Keratinocyte (primary cell): ENCODE measurements around the gene AATF. TPM values are rescaled to one million over a fixed set of nuclear protein-coding genes. Genes with fewer than 3 reads are reported as not detected.

Source experiments
- DNase-seq: peaks from one replicate; pipeline ENCODE4 v3.0.0-alpha.2; 2011; ENCODE audit warnings: low read depth, missing footprints, low spot score
- FAIRE-seq: peaks from 2 replicates; lab custom pipeline; 2011; peaks lifted over from hg19 to GRCh38; lab: Jason Lieb, UNC
- H2AFZ ChIP-seq: 2 replicates; pipeline ENCODE4 v1.6.0; 2012; ENCODE audit warnings: low read length, control low read depth, inconsistent platforms; ENCODE audit not compliant: control insufficient read depth
- H3K27ac ChIP-seq: 2 replicates; pipeline ENCODE4 v1.5.1; 2011; ENCODE audit warnings: low read length; ENCODE audit not compliant: control insufficient read depth, insufficient read depth
- H3K27me3 ChIP-seq: 3 replicates; pipeline ENCODE4 v1.6.0; 2011; ENCODE audit warnings: low read length; ENCODE audit not compliant: control insufficient read depth, insufficient read depth; ENCODE audit errors: extremely low read depth
- H3K36me3 ChIP-seq, 2 experiments: 2 replicates in 1 of 2; 3 replicates in 1 of 2; pipeline ENCODE4 v1.5.1; 2011; ENCODE audit warnings: low read length in 2 of 2, mild to moderate bottlenecking in 1 of 2; ENCODE audit not compliant: control insufficient read depth in 2 of 2, insufficient read depth in 2 of 2; ENCODE audit errors: extremely low read depth in 1 of 2
- H3K4me1 ChIP-seq: 3 replicates; pipeline ENCODE4 v1.5.1; 2011; ENCODE audit warnings: low read length; ENCODE audit not compliant: control insufficient read depth, insufficient read depth; ENCODE audit errors: extremely low read depth
- H3K4me2 ChIP-seq: 3 replicates; pipeline ENCODE4 v1.6.0; 2011; ENCODE audit warnings: low read depth, low read length; ENCODE audit not compliant: control insufficient read depth, insufficient read depth; ENCODE audit errors: extremely low read depth
- H3K4me3 ChIP-seq, 3 experiments: fragments of 200-600 bp in 1 of 3; sonication (generic) in 1 of 3; 2 replicates in 2 of 3; 3 replicates in 1 of 3; pipeline ENCODE4 v1.5.1; 2011 to 2016; ENCODE audit warnings: low read length in 3 of 3, mild to moderate bottlenecking in 3 of 3, control low read depth in 2 of 3, inconsistent platforms in 1 of 3, low read depth in 1 of 3, mixed read lengths in 1 of 3, mixed run types in 1 of 3, moderate library complexity in 1 of 3; ENCODE audit not compliant: control insufficient read depth in 2 of 3, insufficient read depth in 2 of 3; ENCODE audit errors: extremely low read depth in 1 of 3
- H3K79me2 ChIP-seq: 2 replicates; pipeline ENCODE4 v1.6.0; 2012; ENCODE audit warnings: low read length; ENCODE audit not compliant: control insufficient read depth, insufficient read depth
- H3K9ac ChIP-seq: 3 replicates; pipeline ENCODE4 v1.6.0; 2011; ENCODE audit warnings: low read length; ENCODE audit not compliant: control insufficient read depth, insufficient read depth; ENCODE audit errors: extremely low read depth
- H3K9me1 ChIP-seq: 3 replicates; pipeline ENCODE4 v1.6.0; 2011; ENCODE audit warnings: low read length; ENCODE audit not compliant: control insufficient read depth, insufficient read depth; ENCODE audit errors: extremely low read depth
- H3K9me3 ChIP-seq: 2 replicates; pipeline ENCODE4 v1.5.1; 2012; ENCODE audit warnings: low read depth, low read length; ENCODE audit not compliant: control insufficient read depth
- H4K20me1 ChIP-seq: 3 replicates; pipeline ENCODE4 v1.6.0; 2011; ENCODE audit warnings: low read length; ENCODE audit not compliant: control insufficient read depth, insufficient read depth; ENCODE audit errors: extremely low read depth
- CTCF ChIP-seq, 3 experiments: IDR thresholded peaks in 1 of 3; conservative IDR thresholded peaks in 1 of 3; optimal IDR thresholded peaks in 1 of 3; 2 replicates in 2 of 3; 3 replicates in 1 of 3; pipeline versions ENCODE3 to v1.5.1; 2011; ENCODE audit warnings: low read length in 3 of 3, mild to moderate bottlenecking in 3 of 3, moderate library complexity in 2 of 3, control low read depth in 1 of 3, inconsistent platforms in 1 of 3; ENCODE audit not compliant: insufficient read depth in 2 of 3; ENCODE audit errors: extremely low read depth in 1 of 3
- EZH2 ChIP-seq: IDR thresholded peaks from one replicate; pipeline ENCODE4 v1.6.1; 2012; ENCODE audit warnings: inconsistent platforms, mild to moderate bottlenecking, low read length, moderate library complexity
- dilution Hi-C: fragments of 300-500 bp; cut with MboI; formaldehyde crosslinking; loops from one replicate; pipeline ENCODE4 v1.7.0; 2020; ENCODE audit warnings: low sequenced_read_pairs; ENCODE audit not compliant: extremely low pct_ligation_motif_present
- polyA plus RNA-seq, 5 experiments: library from polyadenylated mRNA; depleted of rRNA in 3 of 5; stranded (reverse) in 3 of 5; stranded (forward) in 1 of 5; unstranded in 1 of 5; fragments of >200 nt; gene quantifications; 1 replicate in 1 of 5; 2 replicates in 3 of 5; 3 replicates in 1 of 5; pipeline versions ENCODE4 v1.2.1 to v1.2.3, GENCODE V29; 2011 to 2012; ENCODE audit warnings: missing spikeins in 2 of 5, low read depth in 1 of 5, low replicate concordance in 1 of 5

The AATF gene
- polyA plus RNA-seq, 1 donor (not counting 4 experiments of a cell fraction or from before 2014, with no cell fraction given), result 30.4 TPM

GRCh38 chr17:37019741-37020129 lies 71.0 kb downstream of the AATF start:
- Histone ChIP-seq H3K36me3 (peaks cover 0 to 1% of the 10 kb centered on the region in 2 experiments), H4K20me1 (no peaks in the 10 kb centered on the region), H3K4me1 (no peaks in the 10 kb centered on the region), H3K4me3 (no peak overlapping the region), H3K9me3 (no peaks in the 10 kb centered on the region), H3K27ac (no peak overlapping the region), H3K4me2 (no peak overlapping the region), H2AFZ (no peak overlapping the region), H3K79me2 (peaks cover 4% of the 10 kb centered on the region), H3K9me1 (no peaks in the 10 kb centered on the region), H3K27me3 (no peaks in the 10 kb centered on the region), H3K9ac (no peak overlapping the region)
- FAIRE-seq (no peak), DNase-seq (no peak)
- TF ChIP-seq EZH2 (no peak), CTCF (optimal IDR thresholded peaks at IDR 0.05 in 1 of 3, IDR thresholded peaks at IDR 0.05 in 1 of 3, conservative IDR thresholded peaks at IDR 0.05 in 1 of 3; ENCODE audit: extremely low read depth in 1 of 3, insufficient read depth in 2 of 3, low read length in 3 of 3) (no peak)
- dilution Hi-C loops, result no loop called here

- no peak for TF ChIP-seq CTCF (optimal IDR thresholded peaks at IDR 0.05 in 1 of 3, IDR thresholded peaks at IDR 0.05 in 1 of 3, conservative IDR thresholded peaks at IDR 0.05 in 1 of 3; ENCODE audit: extremely low read depth in 1 of 3, insufficient read depth in 2 of 3, low read length in 3 of 3)
- no peak for TF ChIP-seq EZH2
- Histone ChIP-seq H3K36me3 (no peaks in the 10 kb centered on the region), H3K4me1 (no peaks in the 10 kb centered on the region), H3K27ac (no peak overlapping the region), H3K9me1 (no peaks in the 10 kb centered on the region), H3K4me2 (no peak overlapping the region), H3K79me2 (no peaks in the 10 kb centered on the region), H3K4me3 (no peak overlapping the region), H3K9me3 (no peaks in the 10 kb centered on the region), H3K27me3 (no peaks in the 10 kb centered on the region), H4K20me1 (no peaks in the 10 kb centered on the region), H2AFZ (no peak overlapping the region), H3K9ac (no peak overlapping the region)
- no peak for FAIRE-seq
- DNase-seq, result no peak
- dilution Hi-C loops, result no loop called here
Measured at GRCh38 chr17:37024181-37024637, 75.5 kb downstream of the AATF start.
